B cell (primary cell): ENCODE measurements around the gene SLC52A1. TPM values are rescaled to one million over a fixed set of nuclear protein-coding genes. Genes with fewer than 3 reads are reported as not detected.

Source experiments
- ATAC-seq: fragments of 200-7000 bp; cut with Tn5 transposase; one replicate; pipeline ENCODE4 v1.10.0; 2021; ENCODE audit warnings: low read depth, mild to moderate bottlenecking, moderate number of reproducible peaks, moderate library complexity
- CTCF ChIA-PET: fragments of 350-600 bp; sonication (Branson Sonifier 250); formaldehyde crosslinking; loops from one replicate; lab custom pipeline; 2021; ENCODE audit warnings: antibody characterized with exemption, inconsistent platforms; lab: Charles Lee
- POLR2A ChIA-PET: fragments of 350-600 bp; sonication (Branson Sonifier 250); formaldehyde crosslinking; loops from one replicate; lab custom pipeline; 2021; ENCODE audit warnings: antibody characterized with exemption; lab: Charles Lee
- DNase-seq: peaks from one replicate; pipeline ENCODE4 v3.0.0; 2013
- H2AFZ ChIP-seq: 2 replicates; pipeline ENCODE4 v1.6.1; 2012; ENCODE audit warnings: mild to moderate bottlenecking, low read depth, low read length; ENCODE audit not compliant: insufficient read depth, poor library complexity, severe bottlenecking
- H3K27ac ChIP-seq, 2 donors: 1 replicate in 1 of 2; 2 replicates in 1 of 2; pipeline ENCODE4 v1.5.1; 2012 to 2013; ENCODE audit warnings: low read length in 2 of 2, mild to moderate bottlenecking in 2 of 2, moderate library complexity in 1 of 2
- H3K27me3 ChIP-seq, 4 experiments: fragments of 200-600 bp in 1 of 4; sonication (generic) in 1 of 4; replicated peaks in 1 of 4; 1 replicate in 2 of 4; 2 replicates in 2 of 4; pipeline versions ENCODE4 v1.6.1 to v1.7.0; 2013 to 2016; ENCODE audit warnings: low read length in 3 of 4, mild to moderate bottlenecking in 2 of 4, mixed read lengths in 1 of 4, moderate library complexity in 1 of 4; ENCODE audit not compliant: insufficient read depth in 4 of 4, control insufficient read depth in 3 of 4; ENCODE audit errors: control extremely low read depth in 1 of 4
- H3K36me3 ChIP-seq, 2 experiments: replicated peaks in 1 of 2; 1 replicate in 1 of 2; 2 replicates in 1 of 2; pipeline versions ENCODE4 v1.6.1 to v1.7.1; 2013; ENCODE audit warnings: low read length in 1 of 2; ENCODE audit not compliant: insufficient read depth in 2 of 2, control insufficient read depth in 1 of 2; ENCODE audit errors: control extremely low read depth in 1 of 2, extremely low read depth in 1 of 2
- H3K4me1 ChIP-seq, 2 donors: fragments of 200-600 bp in 1 of 2; sonication (generic) in 1 of 2; 1 replicate in 1 of 2; 2 replicates in 1 of 2; pipeline versions ENCODE4 v1.5.1 to v1.6.1; 2013 to 2017; ENCODE audit warnings: low read length in 2 of 2; ENCODE audit not compliant: control insufficient read depth in 2 of 2, insufficient read depth in 2 of 2
- H3K4me2 ChIP-seq: replicated peaks from 2 replicates; pipeline ENCODE3; 2012; ENCODE audit warnings: mild to moderate bottlenecking, low read depth, low read length; ENCODE audit not compliant: poor library complexity, severe bottlenecking
- H3K4me3 ChIP-seq, 5 experiments: fragments of 200-600 bp in 1 of 5; sonication (generic) in 1 of 5; 1 replicate in 3 of 5; 2 replicates in 2 of 5; pipeline versions ENCODE4 v1.5.1 to v1.7.0; 2011 to 2016; ENCODE audit warnings: low read length in 4 of 5, mild to moderate bottlenecking in 4 of 5, low read depth in 2 of 5, control low read depth in 1 of 5, moderate library complexity in 1 of 5; ENCODE audit not compliant: insufficient read depth in 1 of 5; ENCODE audit errors: control extremely low read depth in 1 of 5, extremely low read depth in 1 of 5
- H3K79me2 ChIP-seq: fragments of 200-600 bp; sonication (generic); one replicate; pipeline ENCODE4 v1.6.0; 2016; ENCODE audit warnings: low read length; ENCODE audit not compliant: control insufficient read depth, insufficient read depth
- H3K9ac ChIP-seq: fragments of 200-600 bp; sonication (generic); 2 replicates; pipeline ENCODE4 v1.6.1; 2017; ENCODE audit warnings: mild to moderate bottlenecking, low read length, moderate library complexity
- H3K9me3 ChIP-seq, 3 donors: one replicate each; pipeline versions ENCODE4 v1.6.1 to v1.7.1; 2013; ENCODE audit warnings: low read length in 2 of 3; ENCODE audit not compliant: control insufficient read depth in 2 of 3, insufficient read depth in 1 of 3; ENCODE audit errors: control extremely low read depth in 1 of 3
- H4K20me1 ChIP-seq: 2 replicates; pipeline ENCODE4 v1.6.0; 2012; ENCODE audit warnings: mild to moderate bottlenecking, low read length; ENCODE audit not compliant: insufficient read depth, control insufficient read depth, poor library complexity, severe bottlenecking
- H3K27ac Mint-ChIP-seq: one replicate; pipeline ENCODE4 v1.8.0; 2021; ENCODE audit warnings: mixed read lengths
- H3K27me3 Mint-ChIP-seq: one replicate; pipeline ENCODE4 v1.8.0; 2021; ENCODE audit warnings: mixed read lengths
- H3K4me1 Mint-ChIP-seq: one replicate; pipeline ENCODE4 v1.8.0; 2021; ENCODE audit warnings: mixed read lengths
- H3K4me3 Mint-ChIP-seq: one replicate; pipeline ENCODE4 v1.8.0; 2021; ENCODE audit warnings: mixed read lengths
- H3K9me3 Mint-ChIP-seq: one replicate; pipeline ENCODE4 v1.8.0; 2022; ENCODE audit warnings: mixed read lengths; ENCODE audit not compliant: insufficient read depth
- EZH2 ChIP-seq: IDR thresholded peaks from 2 replicates; pipeline ENCODE4 v1.6.1; 2012; ENCODE audit warnings: borderline replicate concordance, low read depth, mild to moderate bottlenecking, moderate library complexity, low read length; ENCODE audit not compliant: insufficient read depth, poor library complexity, severe bottlenecking
- WGBS: methylation state at CpG from one replicate; pipeline ENCODE4 v1.1.5; 2013; ENCODE audit warnings: missing lambda C conversion rate; ENCODE audit not compliant: insufficient coverage; 5-methylcytosine and 5-hydroxymethylcytosine counted together
- intact Hi-C: fragments of 100-400 bp; cut with micrococcal nuclease; formaldehyde crosslinking; loops from one replicate; pipeline ENCODE4 v1.10.0; 2022
- polyA plus RNA-seq: library from polyadenylated mRNA; depleted of rRNA; stranded (reverse); fragments of >200 nt; gene quantifications from 2 replicates; pipeline ENCODE4 v1.2.3, GENCODE V29; 2012
- total RNA-seq, 2 donors: library from RNA; stranded (reverse); fragments of 120-200 nt in 1 of 2; gene quantifications; 1 replicate in 1 of 2; 2 replicates in 1 of 2; pipeline versions ENCODE4 v1.2.3 to v1.2.4, GENCODE V29; 2013 to 2022
- TF ChIP-seq, protein P1 (sequence below): fragments of 200-600 bp; IDR thresholded peaks from one replicate; pipeline ENCODE4 v1.8.0; 2022; ENCODE audit warnings: antibody characterized with exemption, mild to moderate bottlenecking

Gene SLC52A1
- total and polyA plus RNA-seq, 2 donors (not counting 1 experiment from before 2014, with no cell fraction given), result not detected

DNA sequence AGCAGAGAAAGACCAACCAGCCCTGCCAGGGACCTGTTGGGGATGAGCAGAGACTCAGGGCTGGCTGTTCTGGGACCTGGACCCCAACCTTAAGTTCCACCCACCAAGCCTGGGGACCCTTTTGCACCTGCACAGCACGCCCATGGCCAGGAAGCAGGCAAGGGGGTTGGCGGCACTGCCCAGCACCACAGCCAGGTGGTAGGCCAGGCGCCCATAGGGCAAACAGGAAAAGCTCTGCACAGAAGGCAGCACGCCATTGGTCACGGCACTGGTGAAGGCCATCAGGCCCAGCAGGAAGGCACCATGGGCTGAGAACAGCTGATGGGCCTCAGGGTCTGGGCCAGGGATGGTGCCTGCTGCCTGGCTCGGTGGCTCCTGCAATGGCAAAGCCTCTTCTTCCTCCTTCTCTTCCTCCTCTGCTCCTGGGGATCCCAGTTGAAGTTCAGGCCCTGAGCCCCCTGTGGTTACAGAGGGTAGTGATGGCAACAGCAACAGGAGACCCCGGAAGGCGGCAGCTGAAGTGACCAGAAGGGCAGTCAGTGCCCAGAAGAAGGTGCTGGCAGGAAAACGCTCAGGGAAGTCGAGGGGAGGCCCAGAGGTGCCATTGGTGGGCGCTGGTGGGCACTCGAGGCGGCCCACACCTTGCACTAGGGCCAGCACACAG, 1.7 kb downstream of the SLC52A1 start:
- Histone ChIP-seq H3K4me1 (peaks cover 7 to 18% of the 10 kb centered on the region in 2 donors), H3K27ac (no peak overlapping the region), H4K20me1 (no peaks in the 10 kb centered on the region), H3K9ac (no peak overlapping the region), H3K36me3 (no peaks in the 10 kb centered on the region), H3K4me3 (no peak overlapping the region), H3K4me2 (no peak overlapping the region), H3K9me3 (no peaks in the 10 kb centered on the region), H3K79me2 (no peaks in the 10 kb centered on the region), H2AFZ (no peak overlapping the region), H3K27me3 (peaks cover 0 to 21% (median 5%) of the 10 kb centered on the region in 4 experiments)
- no peaks in the 10 kb centered on the region for H3K27me3 Mint-ChIP-seq
- TF ChIP-seq EZH2, result no peak
- TF ChIP-seq, protein P1, sequence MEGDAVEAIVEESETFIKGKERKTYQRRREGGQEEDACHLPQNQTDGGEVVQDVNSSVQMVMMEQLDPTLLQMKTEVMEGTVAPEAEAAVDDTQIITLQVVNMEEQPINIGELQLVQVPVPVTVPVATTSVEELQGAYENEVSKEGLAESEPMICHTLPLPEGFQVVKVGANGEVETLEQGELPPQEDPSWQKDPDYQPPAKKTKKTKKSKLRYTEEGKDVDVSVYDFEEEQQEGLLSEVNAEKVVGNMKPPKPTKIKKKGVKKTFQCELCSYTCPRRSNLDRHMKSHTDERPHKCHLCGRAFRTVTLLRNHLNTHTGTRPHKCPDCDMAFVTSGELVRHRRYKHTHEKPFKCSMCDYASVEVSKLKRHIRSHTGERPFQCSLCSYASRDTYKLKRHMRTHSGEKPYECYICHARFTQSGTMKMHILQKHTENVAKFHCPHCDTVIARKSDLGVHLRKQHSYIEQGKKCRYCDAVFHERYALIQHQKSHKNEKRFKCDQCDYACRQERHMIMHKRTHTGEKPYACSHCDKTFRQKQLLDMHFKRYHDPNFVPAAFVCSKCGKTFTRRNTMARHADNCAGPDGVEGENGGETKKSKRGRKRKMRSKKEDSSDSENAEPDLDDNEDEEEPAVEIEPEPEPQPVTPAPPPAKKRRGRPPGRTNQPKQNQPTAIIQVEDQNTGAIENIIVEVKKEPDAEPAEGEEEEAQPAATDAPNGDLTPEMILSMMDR, result no peak
- no peaks in the 10 kb centered on the region for H3K9me3 Mint-ChIP-seq
- no peak overlapping the region for H3K4me3 Mint-ChIP-seq
- intact Hi-C loops, result loop anchor here (5.0 kb wide), 2 partner anchors 36 to 44 kb away; partner anchors contain the start of genes INCA1, KIF1C and ZFP3
- WGBS, result 89% methylated on average over 12 of the region's 13 CpGs
- peak overlapping the region; percentile 61 for H3K27ac Mint-ChIP-seq
- peaks cover 25% of the 10 kb centered on the region for H3K4me1 Mint-ChIP-seq
- ATAC-seq (no peak), DNase-seq (no peak)
- POLR2A ChIA-PET, result no interaction called here
- CTCF ChIA-PET, result interaction anchor here (1.1 to 7.8 kb wide), 5 partner anchors 13 to 124 kb away, joined by 3 to 153 read pairs (median 4); no protein-coding TSS in a partner anchor

DNA sequence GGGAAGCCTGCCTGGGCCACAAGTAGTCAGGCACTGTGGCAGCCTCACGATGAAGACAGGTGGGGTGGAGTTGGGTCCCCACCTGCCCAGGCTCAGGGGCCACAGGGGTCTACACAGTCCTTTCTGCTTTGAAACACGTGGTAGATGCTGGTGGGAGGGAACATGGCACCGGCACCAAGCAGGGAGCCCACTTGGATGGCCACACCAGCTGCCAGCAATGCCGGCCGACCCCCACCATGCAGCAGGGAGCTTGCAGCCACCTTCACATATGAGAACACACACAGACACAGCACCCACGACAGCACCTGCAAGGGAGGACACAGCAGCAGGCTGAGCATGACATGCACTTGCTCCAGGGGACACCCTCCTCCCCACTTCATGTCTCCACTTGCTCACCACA, 2.4 kb downstream of the SLC52A1 start:
- Mint-ChIP-seq H3K27me3 (no peaks in the 10 kb centered on the region), H3K27ac (peak overlapping the region; percentile 32), H3K9me3 (no peaks in the 10 kb centered on the region), H3K4me3 (peak overlapping the region; percentile 19), H3K4me1 (peaks cover 25% of the 10 kb centered on the region)
- WGBS, result 94% methylated on average over 6 of the region's 6 CpGs
- CTCF ChIA-PET, result interaction anchor here (1.1 to 7.8 kb wide), 4 partner anchors 20 to 123 kb away, joined by 3 to 153 read pairs (median 6); no protein-coding TSS in a partner anchor
- Histone ChIP-seq H3K4me3 (no peak overlapping the region), H3K27ac (no peak overlapping the region), H3K27me3 (peaks cover 0 to 21% (median 5%) of the 10 kb centered on the region in 4 experiments), H3K9ac (no peak overlapping the region), H3K9me3 (no peaks in the 10 kb centered on the region), H3K79me2 (no peaks in the 10 kb centered on the region), H2AFZ (no peak overlapping the region), H3K36me3 (no peaks in the 10 kb centered on the region), H3K4me1 (peaks cover 7 to 18% of the 10 kb centered on the region in 2 donors), H4K20me1 (no peaks in the 10 kb centered on the region), H3K4me2 (no peak overlapping the region)
- no peak for ATAC-seq
- POLR2A ChIA-PET, result no interaction called here
- TF ChIP-seq EZH2, result no peak
- TF ChIP-seq, protein P1, result no peak
- intact Hi-C loops, result loop anchor here (5.0 kb wide), 2 partner anchors 36 to 44 kb away; partner anchors contain the start of genes INCA1, KIF1C and ZFP3
- DNase-seq, result no peak
